ENCODE measurements around the gene EPB41L5. TPM values are rescaled to one million over a fixed set of nuclear protein-coding genes. Genes with fewer than 3 reads are reported as not detected.
"Not testable (repeated sequence)": the region's sequence is repeated elsewhere in the genome, so short reads cannot be mapped to it uniquely, and the experiment has no call there.

The EPB41L5 gene
- total and polyA plus RNA-seq, 8 donors: 5.3 to 64.5 (median 28.5) TPM

GRCh38 chr2:120020554-120020953 lies 7.7 kb downstream of the EPB41L5 start:
- H3K27ac ChIP-seq: no peak overlapping the region

DNA sequence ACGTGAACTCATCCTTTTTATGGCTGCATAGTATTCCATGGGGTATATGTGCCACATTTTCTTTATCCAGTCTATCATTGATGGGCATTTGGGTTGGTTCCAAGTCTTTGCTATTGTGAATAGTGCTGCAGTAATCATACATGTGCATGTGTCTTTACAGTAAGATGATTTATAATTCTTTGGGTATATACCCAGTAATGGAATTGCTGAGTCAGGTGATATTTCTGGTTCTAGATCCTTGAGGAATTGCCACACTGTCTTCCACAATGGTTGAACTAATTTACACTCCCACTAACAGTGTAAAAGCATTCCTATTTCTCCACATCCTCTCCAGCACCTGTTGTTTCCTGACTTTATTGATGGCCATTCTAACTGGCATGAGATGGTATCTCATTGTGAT lies 9.6 kb downstream of the EPB41L5 start:
- H3K36me3 ChIP-seq; H3K9me3 ChIP-seq; H3K4me1 ChIP-seq; H3K4me3 ChIP-seq; H3K27ac ChIP-seq; intact Hi-C loops (cut with DNase I; ENCODE audit: low total_unique reads); H3K27me3 ChIP-seq; DNase-seq: not testable (repeated sequence)
- WGBS, 5 donors: 83 to 100% (median 100%) methylated on average over 1 of the region's 1 CpG

More at GRCh38 chr2:120020554-120020953, 7.7 kb downstream of the EPB41L5 start:
- Histone ChIP-seq H3K27me3 (no peaks in the 10 kb centered on the region), H3K4me1 (peaks cover 0 to 11% (median 0%) of the 10 kb centered on the region in 4 donors), H3K4me3 (no peak overlapping the region), H3K36me3 (peaks cover 0 to 8% (median 6%) of the 10 kb centered on the region in 4 donors), H3K9me3 (no peaks in the 10 kb centered on the region)
- DNase-seq: no peak
- intact Hi-C loops (cut with DNase I; ENCODE audit: low total_unique reads): no loop called here
- no peak for TF ChIP-seq POLR2A (IDR thresholded peaks at IDR 0.05)
- no peak for TF ChIP-seq POLR2AphosphoS5 (IDR thresholded peaks at IDR 0.05)
- TF ChIP-seq CTCF (IDR thresholded peaks at IDR 0.05): no peak
- TF ChIP-seq EP300 (IDR thresholded peaks at IDR 0.05): no peak
- 50 to 92% (median 61%) methylated on average over 1 of the region's 1 CpG for WGBS, 5 donors

DNA sequence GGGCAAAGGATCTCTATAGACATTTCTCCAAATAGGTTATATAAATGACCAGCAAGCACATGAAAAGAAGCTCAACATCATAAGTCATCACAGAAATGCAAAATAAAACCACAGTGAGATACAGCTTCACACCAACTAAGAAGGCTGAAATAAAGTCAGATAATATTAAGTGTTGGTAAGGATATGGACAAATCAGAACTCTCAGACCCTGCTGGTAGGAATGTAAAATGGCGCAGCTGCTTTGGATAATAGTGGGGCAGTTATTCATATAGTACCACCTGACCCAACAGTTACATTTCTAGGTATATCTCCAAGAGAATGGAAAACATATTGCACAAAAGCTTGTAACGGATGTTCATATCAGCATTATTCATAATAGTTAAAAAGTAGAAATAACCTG lies 14.0 kb downstream of the EPB41L5 start:
- DNase-seq: no peak
- TF ChIP-seq CTCF (IDR thresholded peaks at IDR 0.05) (no peak), EP300 (IDR thresholded peaks at IDR 0.05) (no peak), POLR2AphosphoS5 (IDR thresholded peaks at IDR 0.05) (no peak), POLR2A (IDR thresholded peaks at IDR 0.05) (no peak)
- peaks cover 0 to 8% (median 3%) of the 10 kb centered on the region in 4 donors for H3K36me3 ChIP-seq
- H3K27me3 ChIP-seq: no peaks in the 10 kb centered on the region
- H3K9me3 ChIP-seq: no peaks in the 10 kb centered on the region
- intact Hi-C loops (cut with DNase I; ENCODE audit: low total_unique reads): no loop called here
- H3K27ac ChIP-seq: no peak overlapping the region
- WGBS, 5 donors: 96 to 100% (median 98%) methylated on average over 2 of the region's 2 CpGs
- H3K4me1 ChIP-seq: peaks cover 0 to 2% (median 0%) of the 10 kb centered on the region in 4 donors
- no peak overlapping the region for H3K4me3 ChIP-seq

- intact Hi-C loops (cut with DNase I; ENCODE audit: low total_unique reads): no loop called here
- DNase-seq: no peak
- H3K27ac ChIP-seq: no peak overlapping the region
- WGBS, 5 donors: 90 to 94% (median 93%) methylated on average over 5 of the region's 5 CpGs
- no peak overlapping the region for H3K4me3 ChIP-seq
- no peak for TF ChIP-seq POLR2A (IDR thresholded peaks at IDR 0.05)
- no peak for TF ChIP-seq EP300 (IDR thresholded peaks at IDR 0.05)
- peaks cover 0 to 8% (median 3%) of the 10 kb centered on the region in 4 donors for H3K36me3 ChIP-seq
- no peaks in the 10 kb centered on the region for H3K9me3 ChIP-seq
- H3K27me3 ChIP-seq: no peaks in the 10 kb centered on the region
- H3K4me1 ChIP-seq: peaks cover 0 to 5% (median 1%) of the 10 kb centered on the region in 4 donors
Observed at GRCh38 chr2:120028795-120029194, 15.9 kb downstream of the EPB41L5 start.

GRCh38 chr2:120029672-120030640 lies 17.1 kb downstream of the EPB41L5 start:
- Histone ChIP-seq H3K4me1 (peaks cover 0 to 5% (median 3%) of the 10 kb centered on the region in 4 donors), H3K36me3 (peaks cover 0 to under 1% (median under 1%) of the 10 kb centered on the region in 4 donors), H3K27ac (no peak overlapping the region), H3K9me3 (no peaks in the 10 kb centered on the region), H3K27me3 (no peaks in the 10 kb centered on the region), H3K4me3 (no peak overlapping the region)
- no peak for DNase-seq
- WGBS, 5 donors: 88 to 95% (median 91%) methylated on average over 15 of the region's 15 CpGs
- no peak for TF ChIP-seq EP300 (IDR thresholded peaks at IDR 0.05)
- no peak for TF ChIP-seq POLR2A (IDR thresholded peaks at IDR 0.05)
- no peak for TF ChIP-seq CTCF (IDR thresholded peaks at IDR 0.05)
- TF ChIP-seq POLR2AphosphoS5 (IDR thresholded peaks at IDR 0.05): no peak
- intact Hi-C loops (cut with DNase I; ENCODE audit: low total_unique reads): no loop called here

All from stomach (tissue), 9 donors.